Measurements from ENCODE around the gene HOXA4. TPM values are rescaled to one million over a fixed set of nuclear protein-coding genes. Genes with fewer than 3 reads are reported as not detected.

The HOXA4 gene
- total and polyA plus RNA-seq, 10 donors: 2.1 to 10.8 (median 4.3) TPM

DNA sequence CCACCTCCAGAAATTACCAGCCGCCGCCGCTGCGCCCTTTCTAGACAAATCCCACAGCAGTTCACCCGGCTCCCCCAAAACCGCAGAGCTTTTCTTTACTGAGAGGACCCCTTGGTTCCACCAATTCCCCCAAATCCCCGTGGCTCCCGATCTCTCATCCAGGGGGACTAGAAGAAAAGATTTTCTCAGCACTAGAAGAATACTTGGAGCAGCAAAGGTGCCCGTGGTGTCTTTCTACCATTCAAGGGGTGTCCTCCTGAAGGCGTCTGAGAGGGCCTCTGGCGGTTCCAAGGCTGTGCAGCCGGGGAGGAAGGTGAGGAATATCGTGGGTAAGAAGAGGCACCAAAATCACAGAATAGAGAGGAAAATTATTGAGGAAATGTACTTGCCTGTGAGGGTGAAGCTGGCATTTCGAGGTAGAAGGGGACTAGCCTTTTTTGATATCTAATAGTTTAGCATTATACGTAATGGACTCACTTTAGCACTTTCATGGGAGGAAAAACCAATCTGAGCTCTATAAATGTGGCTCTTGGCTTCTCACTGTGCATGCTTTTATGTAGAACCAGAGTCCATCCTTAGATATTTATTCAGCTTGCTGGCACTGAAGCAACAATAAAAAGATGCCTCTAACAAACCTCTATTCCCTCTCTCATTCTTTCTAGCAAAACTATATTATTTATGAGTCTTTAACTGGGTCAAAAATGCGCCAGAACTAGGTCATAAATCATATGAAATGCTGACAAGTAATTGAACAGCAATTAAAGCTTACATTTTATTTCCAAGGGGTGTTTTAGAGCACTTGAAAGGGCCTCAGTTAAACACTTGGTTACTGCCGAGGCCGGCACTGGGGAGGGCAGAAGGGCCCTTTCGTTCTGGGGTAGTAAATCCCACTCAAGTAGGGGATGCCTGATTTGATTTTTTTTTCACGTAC lies 14.3 kb downstream of the HOXA4 start:
- H3K27ac ChIP-seq: peak overlapping the region in 7 of 8 donors; percentile 63 to 89 (median 71)

DNA sequence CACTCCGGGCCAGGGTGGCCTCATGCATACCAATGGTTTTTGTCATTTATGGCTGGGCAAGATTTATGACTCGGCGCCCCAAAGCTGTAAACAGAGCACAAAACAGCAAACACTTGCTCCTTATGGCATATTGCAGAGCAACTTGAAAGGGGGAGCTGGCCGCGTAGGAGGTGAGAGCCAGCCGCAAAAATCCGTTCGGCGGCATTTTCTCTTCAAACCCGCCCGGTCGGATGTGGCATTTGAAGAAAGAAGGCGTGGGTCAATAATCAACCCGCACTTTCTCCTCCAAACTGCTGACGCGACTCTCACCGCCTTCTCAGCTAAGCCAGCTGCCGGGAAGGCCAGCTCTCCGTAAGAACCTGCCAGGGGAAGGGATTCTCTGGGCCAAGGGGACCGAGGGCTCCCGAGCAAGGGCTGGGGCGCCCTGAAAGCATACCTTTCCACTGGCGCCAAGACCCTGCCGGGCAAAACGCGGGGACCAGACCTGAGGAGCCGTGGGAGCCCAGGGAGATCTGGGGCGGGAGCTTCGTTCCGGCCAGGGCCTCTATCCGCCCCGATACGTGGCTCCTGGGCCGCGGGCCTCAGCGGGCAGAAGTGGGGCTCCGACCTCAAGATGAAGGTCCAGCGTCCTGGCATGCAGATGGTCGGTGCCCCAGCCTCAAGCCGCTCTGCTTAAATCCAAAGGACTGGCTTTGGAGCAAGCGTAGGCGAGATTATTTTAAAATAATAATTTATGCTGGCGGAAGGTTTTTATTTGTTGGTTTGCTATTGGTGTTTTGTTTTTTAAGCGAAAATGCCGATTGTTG lies 15.1 kb downstream of the HOXA4 start:
- DNase-seq: no peak
- H3K36me3 ChIP-seq: no peaks in the 10 kb centered on the region
- intact Hi-C loops (cut with DNase I; ENCODE audit: low total_unique reads): loop anchor here (10.0 kb wide), 1 partner anchor 361 kb away; no protein-coding TSS in a partner anchor
- H3K27ac ChIP-seq: peak overlapping the region; percentile 27 to 89 (median 71)
- WGBS, 5 donors: 59 to 88% (median 75%) methylated on average over 42 to 45 of the region's 45 CpGs
- no peaks in the 10 kb centered on the region for H3K27me3 ChIP-seq (replicated peaks in 1 of 7)
- H3K4me1 ChIP-seq: peaks cover 0 to 62% (median 27%) of the 10 kb centered on the region in 6 donors
- TF ChIP-seq, protein P1, sequence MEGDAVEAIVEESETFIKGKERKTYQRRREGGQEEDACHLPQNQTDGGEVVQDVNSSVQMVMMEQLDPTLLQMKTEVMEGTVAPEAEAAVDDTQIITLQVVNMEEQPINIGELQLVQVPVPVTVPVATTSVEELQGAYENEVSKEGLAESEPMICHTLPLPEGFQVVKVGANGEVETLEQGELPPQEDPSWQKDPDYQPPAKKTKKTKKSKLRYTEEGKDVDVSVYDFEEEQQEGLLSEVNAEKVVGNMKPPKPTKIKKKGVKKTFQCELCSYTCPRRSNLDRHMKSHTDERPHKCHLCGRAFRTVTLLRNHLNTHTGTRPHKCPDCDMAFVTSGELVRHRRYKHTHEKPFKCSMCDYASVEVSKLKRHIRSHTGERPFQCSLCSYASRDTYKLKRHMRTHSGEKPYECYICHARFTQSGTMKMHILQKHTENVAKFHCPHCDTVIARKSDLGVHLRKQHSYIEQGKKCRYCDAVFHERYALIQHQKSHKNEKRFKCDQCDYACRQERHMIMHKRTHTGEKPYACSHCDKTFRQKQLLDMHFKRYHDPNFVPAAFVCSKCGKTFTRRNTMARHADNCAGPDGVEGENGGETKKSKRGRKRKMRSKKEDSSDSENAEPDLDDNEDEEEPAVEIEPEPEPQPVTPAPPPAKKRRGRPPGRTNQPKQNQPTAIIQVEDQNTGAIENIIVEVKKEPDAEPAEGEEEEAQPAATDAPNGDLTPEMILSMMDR (IDR thresholded peaks at IDR 0.05 in 8 of 11, conservative IDR thresholded peaks at IDR 0.05 in 3 of 11): no peak
- TF ChIP-seq POLR2AphosphoS5 (IDR thresholded peaks at IDR 0.05): peak in 1 of 3 donors; percentile 37
- peak overlapping the region in 6 of 8 donors; percentile 2 to 59 (median 25) for H3K4me3 ChIP-seq
- no peaks in the 10 kb centered on the region for H3K9me3 ChIP-seq

More for the DNA sequence above, 14.3 kb downstream of the HOXA4 start:
- TF ChIP-seq POLR2AphosphoS5 (IDR thresholded peaks at IDR 0.05): no peak
- TF ChIP-seq, protein P1 (IDR thresholded peaks at IDR 0.05 in 8 of 11, conservative IDR thresholded peaks at IDR 0.05 in 3 of 11): no peak
- no peak for TF ChIP-seq POLR2A (IDR thresholded peaks at IDR 0.05)
- WGBS, 5 donors: 63 to 85% (median 72%) methylated on average over 20 of the region's 20 CpGs
- H3K9me3 ChIP-seq: no peaks in the 10 kb centered on the region
- peaks cover 0 to 55% (median 24%) of the 10 kb centered on the region in 6 donors for H3K4me1 ChIP-seq
- peak overlapping the region in 5 of 8 donors; percentile 23 to 59 (median 27) for H3K4me3 ChIP-seq
- intact Hi-C loops (cut with DNase I; ENCODE audit: low total_unique reads): loop anchor here (10.0 kb wide), 1 partner anchor 361 kb away; no protein-coding TSS in a partner anchor
- no peaks in the 10 kb centered on the region for H3K36me3 ChIP-seq
- no peaks in the 10 kb centered on the region for H3K27me3 ChIP-seq (replicated peaks in 1 of 7)
- DNase-seq: no peak

DNA sequence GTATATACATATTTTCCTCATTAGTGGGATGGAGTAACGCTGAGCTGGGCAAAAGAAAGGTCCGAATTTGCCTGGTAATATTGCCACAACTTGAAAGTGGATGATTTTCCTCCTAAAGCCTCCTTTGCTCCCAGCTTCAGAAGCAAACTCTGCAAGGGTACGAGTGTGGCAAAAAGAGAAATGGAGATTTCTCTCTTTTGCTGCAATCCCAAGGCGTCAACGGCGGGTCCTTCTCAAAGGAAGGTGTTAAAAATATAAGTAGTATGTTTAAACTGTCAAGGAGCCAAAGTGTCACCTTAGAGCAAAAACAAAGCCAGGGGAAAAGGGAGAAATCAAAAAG lies 15.7 kb downstream of the HOXA4 start:
- intact Hi-C loops (cut with DNase I; ENCODE audit: low total_unique reads): loop anchor here (10.0 kb wide), 1 partner anchor 360 kb away; no protein-coding TSS in a partner anchor
- Histone ChIP-seq H3K36me3 (no peaks in the 10 kb centered on the region), H3K27ac (peak overlapping the region in 7 of 8 donors; percentile 13 to 89 (median 71)), H3K27me3 (replicated peaks in 1 of 7) (no peaks in the 10 kb centered on the region), H3K9me3 (no peaks in the 10 kb centered on the region), H3K4me3 (peak overlapping the region in 5 of 8 donors; percentile 23 to 59 (median 26)), H3K4me1 (peaks cover 0 to 68% (median 27%) of the 10 kb centered on the region in 6 donors)
- DNase-seq: no peak
- WGBS, 5 donors: 66 to 80% (median 78%) methylated on average over 6 of the region's 6 CpGs
- TF ChIP-seq, protein P1 (IDR thresholded peaks at IDR 0.05 in 8 of 11, conservative IDR thresholded peaks at IDR 0.05 in 3 of 11): no peak
- TF ChIP-seq POLR2AphosphoS5 (IDR thresholded peaks at IDR 0.05) (no peak), POLR2A (IDR thresholded peaks at IDR 0.05) (no peak)

All from spleen (tissue), 11 donors.